HG02943 (cell line): Measurements from ENCODE around the gene LIMS1.
"Not testable (repeated sequence)": the region's sequence is repeated elsewhere in the genome, so short reads cannot be mapped to it uniquely, and the experiment has no call there.

Experiments used
- ATAC-seq: cut with Tn5 transposase; IDR thresholded peaks from one replicate; pipeline ENCODE4 v1.9.1; 2021; ENCODE audit warnings: mild to moderate bottlenecking, low read depth, moderate library complexity; ENCODE audit not compliant: unreplicated experiment

Gene LIMS1

GRCh38 chr2:108629417-108629816 is 95.1 kb downstream of the LIMS1 start:
- peak; percentile 68 for ATAC-seq

- no peak for ATAC-seq
Observed at GRCh38 chr2:108630567-108631405, 96.5 kb downstream of the LIMS1 start.

GRCh38 chr2:108632332-108633160 is 98.3 kb downstream of the LIMS1 start:
- ATAC-seq = no peak

GRCh38 chr2:108633409-108633808 is 99.1 kb downstream of the LIMS1 start:
- ATAC-seq = no peak

- no peak for ATAC-seq
Observed at GRCh38 chr2:108634011-108634410, 99.7 kb downstream of the LIMS1 start.

GRCh38 chr2:108634576-108635160 is 100.4 kb downstream of the LIMS1 start:
- no peak for ATAC-seq

- no peak for ATAC-seq
Observed at GRCh38 chr2:108635630-108636354, 101.5 kb downstream of the LIMS1 start.

GRCh38 chr2:108637304-108637669 is 103.0 kb downstream of the LIMS1 start:
- no peak for ATAC-seq

GRCh38 chr2:108640731-108641130 is 106.5 kb downstream of the LIMS1 start:
- no peak for ATAC-seq

GRCh38 chr2:108641756-108642155 is 107.5 kb downstream of the LIMS1 start:
- no peak for ATAC-seq

GRCh38 chr2:108643261-108643849 is 109.1 kb downstream of the LIMS1 start:
- no peak for ATAC-seq

GRCh38 chr2:108643862-108644261 is 109.6 kb downstream of the LIMS1 start:
- not testable (repeated sequence) for ATAC-seq

- ATAC-seq = not testable (repeated sequence)
Observed at GRCh38 chr2:108644446-108644845, 110.2 kb downstream of the LIMS1 start.

GRCh38 chr2:108648796-108649195 is 114.5 kb downstream of the LIMS1 start:
- not testable (repeated sequence) for ATAC-seq

- ATAC-seq = not testable (repeated sequence)
Observed at GRCh38 chr2:108650465-108650864, 116.2 kb downstream of the LIMS1 start.

GRCh38 chr2:108651468-108651867 is 117.2 kb downstream of the LIMS1 start:
- not testable (repeated sequence) for ATAC-seq

GRCh38 chr2:108652187-108652931 is 118.1 kb downstream of the LIMS1 start:
- ATAC-seq = peak; percentile 95

- not testable (repeated sequence) for ATAC-seq
Observed at GRCh38 chr2:108653425-108653824, 119.2 kb downstream of the LIMS1 start.

GRCh38 chr2:108653849-108654248 is 119.6 kb downstream of the LIMS1 start:
- ATAC-seq = not testable (repeated sequence)
